22Rv1 (cell line): ENCODE results near the gene BYSL.

Source experiments
- ZFX ChIP-seq: fragments of 450-650 bp; IDR thresholded peaks from 2 replicates; pipeline ENCODE4 v1.6.1; 2017; ENCODE audit warnings: antibody characterized with exemption, borderline replicate concordance
- TF ChIP-seq, protein P1 (sequence below): fragments of 450-650 bp; IDR thresholded peaks from 2 replicates; pipeline ENCODE4 v1.5.1; 2017; ENCODE audit warnings: mild to moderate bottlenecking

DNA sequence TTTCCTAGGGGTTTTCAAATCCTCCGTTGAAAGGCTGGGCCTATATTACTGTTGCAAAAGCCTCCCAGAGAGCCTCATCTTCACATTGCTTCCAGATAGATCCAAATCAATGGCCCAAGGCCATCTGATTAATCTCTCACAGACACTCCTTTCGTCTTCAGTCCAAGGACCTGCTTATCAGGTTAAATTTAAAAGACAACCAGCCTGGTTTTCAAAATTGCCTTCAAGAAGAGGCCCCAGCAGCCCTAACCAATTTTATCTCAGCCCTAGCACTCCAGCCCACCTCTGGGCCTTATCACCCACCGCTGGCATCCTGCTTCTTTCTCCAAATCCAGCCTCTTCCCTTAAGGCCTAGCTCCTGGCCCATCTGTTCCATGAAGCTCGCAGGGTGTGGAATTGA, 35.8 kb downstream of the BYSL start:
- TF ChIP-seq, protein P1, sequence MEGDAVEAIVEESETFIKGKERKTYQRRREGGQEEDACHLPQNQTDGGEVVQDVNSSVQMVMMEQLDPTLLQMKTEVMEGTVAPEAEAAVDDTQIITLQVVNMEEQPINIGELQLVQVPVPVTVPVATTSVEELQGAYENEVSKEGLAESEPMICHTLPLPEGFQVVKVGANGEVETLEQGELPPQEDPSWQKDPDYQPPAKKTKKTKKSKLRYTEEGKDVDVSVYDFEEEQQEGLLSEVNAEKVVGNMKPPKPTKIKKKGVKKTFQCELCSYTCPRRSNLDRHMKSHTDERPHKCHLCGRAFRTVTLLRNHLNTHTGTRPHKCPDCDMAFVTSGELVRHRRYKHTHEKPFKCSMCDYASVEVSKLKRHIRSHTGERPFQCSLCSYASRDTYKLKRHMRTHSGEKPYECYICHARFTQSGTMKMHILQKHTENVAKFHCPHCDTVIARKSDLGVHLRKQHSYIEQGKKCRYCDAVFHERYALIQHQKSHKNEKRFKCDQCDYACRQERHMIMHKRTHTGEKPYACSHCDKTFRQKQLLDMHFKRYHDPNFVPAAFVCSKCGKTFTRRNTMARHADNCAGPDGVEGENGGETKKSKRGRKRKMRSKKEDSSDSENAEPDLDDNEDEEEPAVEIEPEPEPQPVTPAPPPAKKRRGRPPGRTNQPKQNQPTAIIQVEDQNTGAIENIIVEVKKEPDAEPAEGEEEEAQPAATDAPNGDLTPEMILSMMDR = no peak
- TF ChIP-seq ZFX = no peak
